ENCODE data around the gene CFAP299.
"Not testable (repeated sequence)": the region's sequence is repeated elsewhere in the genome, so short reads cannot be mapped to it uniquely, and the experiment has no call there.

Gene CFAP299

GRCh38 chr4:80731436-80731835, 395.9 kb downstream of the CFAP299 start:
- no peaks in the 10 kb centered on the region for H3K36me3 ChIP-seq (ENCODE audit: control insufficient read depth, insufficient read depth, low read length)
- no peak overlapping the region for H3K27ac ChIP-seq (ENCODE audit: low read length)
- no peaks in the 10 kb centered on the region for H3K4me1 ChIP-seq (ENCODE audit: control insufficient read depth, insufficient read depth, low read length)
- WGBS (ENCODE audit: insufficient coverage, insufficient read length), result no CpG with 5 or more reads among the region's 1 CpG
- no peak for DNase-seq (ENCODE audit: low read depth, low spot score)
- H3K4me3 ChIP-seq (ENCODE audit: low read length), result no peak overlapping the region
- H3K9me3 ChIP-seq (ENCODE audit: control insufficient read depth, insufficient read depth, low read length), result no peaks in the 10 kb centered on the region
- H3K27me3 ChIP-seq (ENCODE audit: control insufficient read depth, insufficient read depth, low read length), result no peaks in the 10 kb centered on the region

- WGBS (ENCODE audit: insufficient coverage, insufficient read length), result no CpG with 5 or more reads among the region's 1 CpG
- no peak overlapping the region for H3K4me3 ChIP-seq (ENCODE audit: low read length)
- no peaks in the 10 kb centered on the region for H3K9me3 ChIP-seq (ENCODE audit: control insufficient read depth, insufficient read depth, low read length)
- H3K36me3 ChIP-seq (ENCODE audit: control insufficient read depth, insufficient read depth, low read length), result no peaks in the 10 kb centered on the region
- no peak overlapping the region for H3K27ac ChIP-seq (ENCODE audit: low read length)
- no peaks in the 10 kb centered on the region for H3K4me1 ChIP-seq (ENCODE audit: control insufficient read depth, insufficient read depth, low read length)
- no peaks in the 10 kb centered on the region for H3K27me3 ChIP-seq (ENCODE audit: control insufficient read depth, insufficient read depth, low read length)
- DNase-seq (ENCODE audit: low read depth, low spot score), result no peak
Observed at GRCh38 chr4:80732010-80732409, 396.5 kb downstream of the CFAP299 start.

- WGBS (ENCODE audit: insufficient coverage, insufficient read length), result no CpG with 5 or more reads among the region's 2 CpGs
- DNase-seq (ENCODE audit: low read depth, low spot score), result no peak
- H3K4me3 ChIP-seq (ENCODE audit: low read length), result no peak overlapping the region
- no peak overlapping the region for H3K27ac ChIP-seq (ENCODE audit: low read length)
- no peaks in the 10 kb centered on the region for H3K4me1 ChIP-seq (ENCODE audit: control insufficient read depth, insufficient read depth, low read length)
- H3K36me3 ChIP-seq (ENCODE audit: control insufficient read depth, insufficient read depth, low read length), result no peaks in the 10 kb centered on the region
- H3K27me3 ChIP-seq (ENCODE audit: control insufficient read depth, insufficient read depth, low read length), result no peaks in the 10 kb centered on the region
- H3K9me3 ChIP-seq (ENCODE audit: control insufficient read depth, insufficient read depth, low read length), result no peaks in the 10 kb centered on the region
Observed at GRCh38 chr4:80740375-80740774, 404.8 kb downstream of the CFAP299 start.

GRCh38 chr4:80749558-80749957, 414.0 kb downstream of the CFAP299 start:
- no CpG with 5 or more reads among the region's 6 CpGs for WGBS (ENCODE audit: insufficient coverage, insufficient read length)
- H3K27me3 ChIP-seq (ENCODE audit: control insufficient read depth, insufficient read depth, low read length), result not testable (repeated sequence)

GRCh38 chr4:80751200-80751599, 415.7 kb downstream of the CFAP299 start:
- H3K4me3 ChIP-seq (ENCODE audit: low read length), result no peak overlapping the region
- H3K9me3 ChIP-seq (ENCODE audit: control insufficient read depth, insufficient read depth, low read length), result no peaks in the 10 kb centered on the region
- H3K27me3 ChIP-seq (ENCODE audit: control insufficient read depth, insufficient read depth, low read length), result peaks cover 2% of the 10 kb centered on the region; the same call in 1 of the 2 replicates
- no peak overlapping the region for H3K27ac ChIP-seq (ENCODE audit: low read length)
- H3K36me3 ChIP-seq (ENCODE audit: control insufficient read depth, insufficient read depth, low read length), result no peaks in the 10 kb centered on the region
- DNase-seq (ENCODE audit: low read depth, low spot score), result no peak
- no peaks in the 10 kb centered on the region for H3K4me1 ChIP-seq (ENCODE audit: control insufficient read depth, insufficient read depth, low read length)

More at GRCh38 chr4:80749558-80749957, 414.0 kb downstream of the CFAP299 start:
- not testable (repeated sequence) for H3K36me3 ChIP-seq (ENCODE audit: control insufficient read depth, insufficient read depth, low read length); DNase-seq (ENCODE audit: low read depth, low spot score); H3K4me3 ChIP-seq (ENCODE audit: low read length); H3K27ac ChIP-seq (ENCODE audit: low read length); H3K9me3 ChIP-seq (ENCODE audit: control insufficient read depth, insufficient read depth, low read length); H3K4me1 ChIP-seq (ENCODE audit: control insufficient read depth, insufficient read depth, low read length)

GRCh38 chr4:80767944-80768343, 432.4 kb downstream of the CFAP299 start:
- Histone ChIP-seq H3K4me3 (ENCODE audit: low read length) (no peak overlapping the region), H3K36me3 (ENCODE audit: control insufficient read depth, insufficient read depth, low read length) (no peaks in the 10 kb centered on the region), H3K9me3 (ENCODE audit: control insufficient read depth, insufficient read depth, low read length) (no peaks in the 10 kb centered on the region), H3K4me1 (ENCODE audit: control insufficient read depth, insufficient read depth, low read length) (no peaks in the 10 kb centered on the region), H3K27me3 (ENCODE audit: control insufficient read depth, insufficient read depth, low read length) (no peaks in the 10 kb centered on the region), H3K27ac (ENCODE audit: low read length) (no peak overlapping the region)
- WGBS (ENCODE audit: insufficient coverage, insufficient read length), result no CpG with 5 or more reads among the region's 2 CpGs
- DNase-seq (ENCODE audit: low read depth, low spot score), result no peak

GRCh38 chr4:80776168-80776567, 440.6 kb downstream of the CFAP299 start:
- Histone ChIP-seq H3K4me3 (ENCODE audit: low read length) (no peak overlapping the region), H3K4me1 (ENCODE audit: control insufficient read depth, insufficient read depth, low read length) (no peaks in the 10 kb centered on the region), H3K9me3 (ENCODE audit: control insufficient read depth, insufficient read depth, low read length) (no peaks in the 10 kb centered on the region), H3K36me3 (ENCODE audit: control insufficient read depth, insufficient read depth, low read length) (no peaks in the 10 kb centered on the region), H3K27me3 (ENCODE audit: control insufficient read depth, insufficient read depth, low read length) (no peaks in the 10 kb centered on the region), H3K27ac (ENCODE audit: low read length) (no peak overlapping the region)
- WGBS (ENCODE audit: insufficient coverage, insufficient read length), result no CpG with 5 or more reads among the region's 5 CpGs
- DNase-seq (ENCODE audit: low read depth, low spot score), result no peak

GRCh38 chr4:80781431-80781830, 445.9 kb downstream of the CFAP299 start:
- no CpG with 5 or more reads among the region's 1 CpG for WGBS (ENCODE audit: insufficient coverage, insufficient read length)

GRCh38 chr4:80787306-80787705, 451.8 kb downstream of the CFAP299 start:
- Histone ChIP-seq H3K9me3 (ENCODE audit: control insufficient read depth, insufficient read depth, low read length) (no peaks in the 10 kb centered on the region), H3K27me3 (ENCODE audit: control insufficient read depth, insufficient read depth, low read length) (no peaks in the 10 kb centered on the region), H3K4me3 (ENCODE audit: low read length) (no peak overlapping the region), H3K36me3 (ENCODE audit: control insufficient read depth, insufficient read depth, low read length) (no peaks in the 10 kb centered on the region), H3K4me1 (ENCODE audit: control insufficient read depth, insufficient read depth, low read length) (no peaks in the 10 kb centered on the region), H3K27ac (ENCODE audit: low read length) (no peak overlapping the region)
- no peak for DNase-seq (ENCODE audit: low read depth, low spot score)
- no CpG with 5 or more reads among the region's 1 CpG for WGBS (ENCODE audit: insufficient coverage, insufficient read length)

More at GRCh38 chr4:80781431-80781830, 445.9 kb downstream of the CFAP299 start:
- no peak overlapping the region for H3K4me3 ChIP-seq (ENCODE audit: low read length)
- H3K27me3 ChIP-seq (ENCODE audit: control insufficient read depth, insufficient read depth, low read length), result no peaks in the 10 kb centered on the region
- no peaks in the 10 kb centered on the region for H3K36me3 ChIP-seq (ENCODE audit: control insufficient read depth, insufficient read depth, low read length)
- H3K27ac ChIP-seq (ENCODE audit: low read length), result no peak overlapping the region
- no peaks in the 10 kb centered on the region for H3K4me1 ChIP-seq (ENCODE audit: control insufficient read depth, insufficient read depth, low read length)
- no peak for DNase-seq (ENCODE audit: low read depth, low spot score)
- no peaks in the 10 kb centered on the region for H3K9me3 ChIP-seq (ENCODE audit: control insufficient read depth, insufficient read depth, low read length)

GRCh38 chr4:80788798-80789197, 453.3 kb downstream of the CFAP299 start:
- WGBS (ENCODE audit: insufficient coverage, insufficient read length), result no CpG with 5 or more reads among the region's 1 CpG
- Histone ChIP-seq H3K27me3 (ENCODE audit: control insufficient read depth, insufficient read depth, low read length) (no peaks in the 10 kb centered on the region), H3K4me3 (ENCODE audit: low read length) (no peak overlapping the region), H3K4me1 (ENCODE audit: control insufficient read depth, insufficient read depth, low read length) (no peaks in the 10 kb centered on the region), H3K27ac (ENCODE audit: low read length) (no peak overlapping the region), H3K9me3 (ENCODE audit: control insufficient read depth, insufficient read depth, low read length) (no peaks in the 10 kb centered on the region), H3K36me3 (ENCODE audit: control insufficient read depth, insufficient read depth, low read length) (no peaks in the 10 kb centered on the region)
- no peak for DNase-seq (ENCODE audit: low read depth, low spot score)

GRCh38 chr4:80790152-80790551, 454.6 kb downstream of the CFAP299 start:
- H3K9me3 ChIP-seq (ENCODE audit: control insufficient read depth, insufficient read depth, low read length), result no peaks in the 10 kb centered on the region
- no peaks in the 10 kb centered on the region for H3K36me3 ChIP-seq (ENCODE audit: control insufficient read depth, insufficient read depth, low read length)
- no peak overlapping the region for H3K27ac ChIP-seq (ENCODE audit: low read length)
- no peaks in the 10 kb centered on the region for H3K4me1 ChIP-seq (ENCODE audit: control insufficient read depth, insufficient read depth, low read length)
- H3K27me3 ChIP-seq (ENCODE audit: control insufficient read depth, insufficient read depth, low read length), result no peaks in the 10 kb centered on the region
- H3K4me3 ChIP-seq (ENCODE audit: low read length), result no peak overlapping the region
- WGBS (ENCODE audit: insufficient coverage, insufficient read length), result no CpG with 5 or more reads among the region's 3 CpGs
- DNase-seq (ENCODE audit: low read depth, low spot score), result no peak
